Neural cell (in vitro differentiated cells): Measurements from ENCODE around the gene CDHR2. TPM values are rescaled to one million over a fixed set of nuclear protein-coding genes. Genes with fewer than 3 reads are reported as not detected.

Experiments
- H2AFZ ChIP-seq: fragments of 200-600, 300-800 bp; sonication (generic), shearing (Covaris generic); 2 replicates; pipeline ENCODE4 v1.6.0; 2014; ENCODE audit warnings: low read depth, mild to moderate bottlenecking, antibody characterized with exemption, low read length, moderate library complexity
- H3F3A ChIP-seq: fragments of 200-600 bp; shearing (Covaris generic); 2 replicates; pipeline ENCODE4 v1.6.1; 2016; ENCODE audit warnings: mild to moderate bottlenecking, moderate library complexity, mixed read lengths, antibody characterized with exemption, low read length; ENCODE audit not compliant: insufficient read depth, poor library complexity, severe bottlenecking
- H3K27ac ChIP-seq: fragments of 200-600, 300-800 bp; sonication (generic), shearing (Covaris generic); 2 replicates; pipeline ENCODE4 v1.5.1; 2014; ENCODE audit warnings: mild to moderate bottlenecking, low read length, moderate library complexity
- H3K27me3 ChIP-seq: fragments of 300-800, 200-600 bp; sonication (generic), shearing (Covaris generic); 2 replicates; pipeline ENCODE4 v1.6.0; 2014; ENCODE audit warnings: mild to moderate bottlenecking, low read depth, low read length, moderate library complexity; ENCODE audit not compliant: insufficient read depth
- H3K36me3 ChIP-seq: fragments of 300-800, 200-600 bp; sonication (generic), shearing (Covaris generic); 2 replicates; pipeline ENCODE4 v1.5.1; 2014; ENCODE audit warnings: mild to moderate bottlenecking, antibody characterized with exemption, low read length, moderate library complexity; ENCODE audit not compliant: insufficient read depth
- H3K4me2 ChIP-seq: fragments of 300-800, 200-600 bp; sonication (generic), shearing (Covaris generic); 2 replicates; pipeline ENCODE4 v1.6.0; 2014; ENCODE audit warnings: mild to moderate bottlenecking, low read length
- H3K4me3 ChIP-seq: fragments of 300-800, 200-600 bp; sonication (generic), shearing (Covaris generic); 2 replicates; pipeline ENCODE4 v1.5.1; 2014; ENCODE audit warnings: mild to moderate bottlenecking, low read length, moderate library complexity
- H3K79me2 ChIP-seq: fragments of 200-600 bp; shearing (Covaris generic); replicated peaks from 2 replicates; pipeline ENCODE4 v1.6.0; 2014; ENCODE audit warnings: mild to moderate bottlenecking, low read length, moderate library complexity; ENCODE audit not compliant: insufficient read depth
- H3K9ac ChIP-seq: fragments of 300-800, 200-600 bp; sonication (generic), shearing (Covaris generic); 2 replicates; pipeline ENCODE4 v1.6.1; 2016; ENCODE audit warnings: mild to moderate bottlenecking, low read length, mixed read lengths
- H3K9me2 ChIP-seq: fragments of 200-600 bp; shearing (Covaris generic); 2 replicates; pipeline ENCODE4 v1.6.1; 2016; ENCODE audit warnings: mild to moderate bottlenecking, low read length, mixed read lengths; ENCODE audit not compliant: insufficient read depth
- H3K9me3 ChIP-seq: fragments of 200-600, 300-800 bp; sonication (generic), shearing (Covaris generic); 2 replicates; pipeline ENCODE4 v1.6.1; 2016; ENCODE audit warnings: mild to moderate bottlenecking, mixed run types, low read length, moderate library complexity, mixed read lengths
- H4K20me1 ChIP-seq: fragments of 200-600 bp; shearing (Covaris generic); 2 replicates; pipeline ENCODE4 v1.6.1; 2016; ENCODE audit warnings: mild to moderate bottlenecking, mixed run types; ENCODE audit not compliant: insufficient read depth
- EP300 ChIP-seq: fragments of 450-650 bp; conservative IDR thresholded peaks from 2 replicates; pipeline ENCODE4 v1.6.1; 2014; ENCODE audit warnings: antibody characterized with exemption, mild to moderate bottlenecking, moderate library complexity; ENCODE audit not compliant: poor library complexity, severe bottlenecking
- EZH2 ChIP-seq: fragments of 200-600, 300-800 bp; shearing (Covaris generic), sonication (generic); IDR thresholded peaks from 2 replicates; pipeline ENCODE4 v1.6.1; 2014; ENCODE audit warnings: antibody characterized with exemption, low read length, borderline replicate concordance, mild to moderate bottlenecking; ENCODE audit not compliant: insufficient read depth, poor library complexity, severe bottlenecking
- MXI1 ChIP-seq: fragments of 450-650 bp; conservative IDR thresholded peaks from 2 replicates; pipeline ENCODE4 v1.6.1; 2014; ENCODE audit warnings: antibody characterized with exemption, mild to moderate bottlenecking; ENCODE audit not compliant: poor library complexity, severe bottlenecking
- POLR2AphosphoS5 ChIP-seq: IDR thresholded peaks from 2 replicates; pipeline ENCODE4 v1.6.1; 2012
- RAD21 ChIP-seq: fragments of 450-650 bp; conservative IDR thresholded peaks from 2 replicates; pipeline ENCODE4 v1.6.1; 2014; ENCODE audit warnings: antibody characterized with exemption, mild to moderate bottlenecking, moderate library complexity
- REST ChIP-seq: IDR thresholded peaks from 2 replicates; pipeline ENCODE4 v1.6.1; 2012; ENCODE audit warnings: borderline replicate concordance
- SMC3 ChIP-seq: fragments of 450-650 bp; conservative IDR thresholded peaks from 2 replicates; pipeline ENCODE4 v1.6.1; 2014; ENCODE audit warnings: antibody characterized with exemption, mild to moderate bottlenecking, moderate library complexity; ENCODE audit not compliant: poor library complexity
- TAF1 ChIP-seq: IDR thresholded peaks from 2 replicates; pipeline ENCODE4 v1.6.1; 2012; ENCODE audit warnings: low read depth
- polyA plus RNA-seq: library from polyadenylated mRNA; depleted of rRNA; stranded (reverse); fragments of >200 nt; gene quantifications from 2 replicates; pipeline ENCODE4 v1.2.3, GENCODE V29; 2014
- TF ChIP-seq, protein P1 (sequence below): fragments of 450-650 bp; IDR thresholded peaks from 2 replicates; pipeline ENCODE4 v1.5.1; 2014; ENCODE audit warnings: antibody characterized with exemption, mild to moderate bottlenecking, moderate library complexity; ENCODE audit not compliant: poor library complexity, severe bottlenecking

Gene CDHR2
- polyA plus RNA-seq, 1 donor from 2014 or later: 1.0 TPM

GRCh38 chr5:176592573-176592972 is 43.4 kb downstream of the CDHR2 start:
- no peaks in the 10 kb centered on the region for H3F3A ChIP-seq
- no peaks in the 10 kb centered on the region for H3K79me2 ChIP-seq
- H3K27me3 ChIP-seq: no peaks in the 10 kb centered on the region
- TF ChIP-seq SMC3 (no peak), RAD21 (no peak), EZH2 (no peak), EP300 (no peak), REST (no peak), POLR2AphosphoS5 (no peak)
- H3K9ac ChIP-seq: no peak overlapping the region
- H3K4me3 ChIP-seq: no peak overlapping the region
- H4K20me1 ChIP-seq: no peaks in the 10 kb centered on the region
- no peak overlapping the region for H3K4me2 ChIP-seq
- no peaks in the 10 kb centered on the region for H3K9me3 ChIP-seq
- no peaks in the 10 kb centered on the region for H3K9me2 ChIP-seq
- H3K36me3 ChIP-seq: peaks cover 6% of the 10 kb centered on the region
- H3K27ac ChIP-seq: no peak overlapping the region
- no peak overlapping the region for H2AFZ ChIP-seq

DNA sequence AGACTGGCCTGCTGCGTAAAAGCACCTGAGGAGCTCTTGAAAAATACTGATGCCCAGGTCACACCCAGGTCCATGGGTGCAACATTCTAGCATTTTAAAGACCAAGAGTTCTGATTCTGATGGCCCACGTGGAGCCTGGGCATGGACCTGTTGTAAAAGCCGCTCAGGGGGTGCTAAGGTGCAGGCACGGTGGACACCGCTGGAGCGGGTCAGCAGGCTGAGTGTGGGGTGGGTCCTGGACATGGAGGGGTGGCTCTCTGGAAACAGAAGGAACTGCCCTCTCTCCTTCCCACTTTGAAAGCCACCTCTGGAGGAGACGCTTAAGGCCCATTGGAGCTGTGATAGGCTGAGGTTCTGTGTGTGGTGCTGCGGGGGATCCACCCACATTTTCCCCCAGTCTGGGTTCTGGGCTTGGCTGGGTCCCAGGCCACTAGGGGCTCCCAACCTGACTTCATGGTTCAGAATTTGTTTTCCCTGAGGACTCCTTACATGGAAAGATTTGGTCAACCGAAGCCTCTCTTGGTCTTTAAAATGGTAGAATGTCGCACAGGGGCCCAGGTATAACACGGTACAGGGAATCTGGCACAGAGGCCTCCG is 44.2 kb downstream of the CDHR2 start:
- Histone ChIP-seq H3K79me2 (no peaks in the 10 kb centered on the region), H3K9ac (no peak overlapping the region), H2AFZ (no peak overlapping the region), H3K4me2 (no peak overlapping the region), H3K9me3 (no peaks in the 10 kb centered on the region), H3K36me3 (peaks cover 6% of the 10 kb centered on the region), H3F3A (no peaks in the 10 kb centered on the region), H3K4me3 (no peak overlapping the region), H3K27me3 (no peaks in the 10 kb centered on the region), H3K9me2 (no peaks in the 10 kb centered on the region), H3K27ac (no peak overlapping the region), H4K20me1 (no peaks in the 10 kb centered on the region)
- no peak for TF ChIP-seq TAF1
- TF ChIP-seq POLR2AphosphoS5: no peak
- TF ChIP-seq EZH2: no peak
- no peak for TF ChIP-seq SMC3
- TF ChIP-seq REST: no peak
- no peak for TF ChIP-seq MXI1
- no peak for TF ChIP-seq EP300
- TF ChIP-seq, protein P1, sequence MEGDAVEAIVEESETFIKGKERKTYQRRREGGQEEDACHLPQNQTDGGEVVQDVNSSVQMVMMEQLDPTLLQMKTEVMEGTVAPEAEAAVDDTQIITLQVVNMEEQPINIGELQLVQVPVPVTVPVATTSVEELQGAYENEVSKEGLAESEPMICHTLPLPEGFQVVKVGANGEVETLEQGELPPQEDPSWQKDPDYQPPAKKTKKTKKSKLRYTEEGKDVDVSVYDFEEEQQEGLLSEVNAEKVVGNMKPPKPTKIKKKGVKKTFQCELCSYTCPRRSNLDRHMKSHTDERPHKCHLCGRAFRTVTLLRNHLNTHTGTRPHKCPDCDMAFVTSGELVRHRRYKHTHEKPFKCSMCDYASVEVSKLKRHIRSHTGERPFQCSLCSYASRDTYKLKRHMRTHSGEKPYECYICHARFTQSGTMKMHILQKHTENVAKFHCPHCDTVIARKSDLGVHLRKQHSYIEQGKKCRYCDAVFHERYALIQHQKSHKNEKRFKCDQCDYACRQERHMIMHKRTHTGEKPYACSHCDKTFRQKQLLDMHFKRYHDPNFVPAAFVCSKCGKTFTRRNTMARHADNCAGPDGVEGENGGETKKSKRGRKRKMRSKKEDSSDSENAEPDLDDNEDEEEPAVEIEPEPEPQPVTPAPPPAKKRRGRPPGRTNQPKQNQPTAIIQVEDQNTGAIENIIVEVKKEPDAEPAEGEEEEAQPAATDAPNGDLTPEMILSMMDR: no peak
- TF ChIP-seq RAD21: no peak
